DND-41 (cell line): ENCODE results near the gene TDRD7.

ENCODE experiments used
- ATAC-seq: fragments of 200-7000 bp; cut with Tn5 transposase; 3 replicates; pipeline ENCODE4 v1.9.1; 2021; ENCODE audit warnings: low read depth; ENCODE audit not compliant: insufficient read depth
- DNase-seq: peaks from one replicate; pipeline ENCODE4 v3.0.0-alpha.2; 2020
- H2AFZ ChIP-seq: 2 replicates; pipeline ENCODE4 v1.6.0; 2012; ENCODE audit warnings: low read depth, low read length
- H3K27ac ChIP-seq: 2 replicates; pipeline ENCODE4 v1.5.1; 2012; ENCODE audit warnings: low read length, inconsistent platforms
- H3K27me3 ChIP-seq: fragments of 200-600 bp; sonication (generic); 2 replicates; pipeline ENCODE4 v1.6.0; 2012; ENCODE audit warnings: low read length, mild to moderate bottlenecking, inconsistent platforms; ENCODE audit not compliant: insufficient read depth, poor library complexity
- H3K36me3 ChIP-seq: 2 replicates; pipeline ENCODE4 v1.5.1; 2012; ENCODE audit warnings: low read length, inconsistent platforms; ENCODE audit not compliant: insufficient read depth
- H3K4me1 ChIP-seq: 2 replicates; pipeline ENCODE4 v1.5.1; 2012; ENCODE audit warnings: mild to moderate bottlenecking, low read length; ENCODE audit not compliant: insufficient read depth
- H3K4me2 ChIP-seq: 2 replicates; pipeline ENCODE4 v1.6.0; 2012; ENCODE audit warnings: mild to moderate bottlenecking, moderate library complexity, low read length, inconsistent platforms; ENCODE audit not compliant: insufficient read depth
- H3K4me3 ChIP-seq, 2 experiments: fragments of 200-600 bp in 1 of 2; shearing (Covaris generic) in 1 of 2; 2 replicates each; pipeline ENCODE4 v1.5.1; 2012 to 2016; ENCODE audit warnings: inconsistent platforms in 2 of 2, low read length in 2 of 2, mild to moderate bottlenecking in 2 of 2, low read depth in 1 of 2, moderate library complexity in 1 of 2
- H3K79me2 ChIP-seq: 2 replicates; pipeline ENCODE4 v1.6.0; 2012; ENCODE audit warnings: low read length, inconsistent platforms; ENCODE audit not compliant: insufficient read depth
- H3K9ac ChIP-seq: 2 replicates; pipeline ENCODE4 v1.6.0; 2012; ENCODE audit warnings: low read depth, mild to moderate bottlenecking, inconsistent platforms, low read length, moderate library complexity
- H3K9me3 ChIP-seq: 2 replicates; pipeline ENCODE4 v1.5.1; 2012; ENCODE audit warnings: low read length, moderate library complexity, mild to moderate bottlenecking, inconsistent platforms; ENCODE audit not compliant: insufficient read depth, severe bottlenecking
- H4K20me1 ChIP-seq: 2 replicates; pipeline ENCODE4 v1.6.0; 2012; ENCODE audit warnings: low read length; ENCODE audit not compliant: insufficient read depth
- EZH2 ChIP-seq: IDR thresholded peaks from 3 replicates; pipeline ENCODE4 v1.6.1; 2012; ENCODE audit warnings: borderline replicate concordance, low read depth, mild to moderate bottlenecking, moderate library complexity, low read length, inconsistent platforms; ENCODE audit not compliant: severe bottlenecking
- TF ChIP-seq, protein P1 (sequence below): IDR thresholded peaks from 2 replicates; pipeline ENCODE4 v1.5.1; 2012; ENCODE audit warnings: borderline replicate concordance, low read length, moderate library complexity, mild to moderate bottlenecking; ENCODE audit not compliant: poor library complexity, severe bottlenecking; ENCODE audit errors: extremely low read depth

The TDRD7 gene

DNA sequence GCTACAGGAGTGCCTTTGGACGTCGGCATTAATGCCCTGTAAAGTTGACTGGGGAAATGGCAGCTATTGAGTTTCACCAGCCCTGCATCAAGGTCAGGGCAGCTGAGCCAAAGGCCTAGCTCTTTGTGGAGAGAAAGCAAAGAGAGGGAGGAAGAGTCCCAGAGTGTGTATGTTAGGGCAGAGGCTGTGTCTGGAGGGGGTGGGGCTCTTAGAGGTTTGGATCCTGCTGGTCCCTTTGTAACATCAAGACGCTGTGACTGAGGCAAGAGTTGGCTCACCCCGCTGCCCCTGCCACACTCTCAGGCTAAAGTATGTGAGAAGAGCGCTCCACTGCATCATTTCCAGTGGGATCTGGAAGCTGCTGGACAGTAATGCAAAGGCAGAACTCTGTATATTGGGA, 123.9 kb downstream of the TDRD7 start:
- ATAC-seq: no peak
- Histone ChIP-seq H3K36me3 (no peaks in the 10 kb centered on the region), H3K27me3 (peaks cover 16% of the 10 kb centered on the region), H3K9ac (no peak overlapping the region), H3K4me1 (no peaks in the 10 kb centered on the region), H3K9me3 (no peaks in the 10 kb centered on the region), H2AFZ (no peak overlapping the region), H3K27ac (no peak overlapping the region), H3K4me3 (no peak overlapping the region), H3K4me2 (no peak overlapping the region), H3K79me2 (no peaks in the 10 kb centered on the region), H4K20me1 (no peaks in the 10 kb centered on the region)
- no peak for DNase-seq
- no peak for TF ChIP-seq EZH2
- TF ChIP-seq, protein P1, sequence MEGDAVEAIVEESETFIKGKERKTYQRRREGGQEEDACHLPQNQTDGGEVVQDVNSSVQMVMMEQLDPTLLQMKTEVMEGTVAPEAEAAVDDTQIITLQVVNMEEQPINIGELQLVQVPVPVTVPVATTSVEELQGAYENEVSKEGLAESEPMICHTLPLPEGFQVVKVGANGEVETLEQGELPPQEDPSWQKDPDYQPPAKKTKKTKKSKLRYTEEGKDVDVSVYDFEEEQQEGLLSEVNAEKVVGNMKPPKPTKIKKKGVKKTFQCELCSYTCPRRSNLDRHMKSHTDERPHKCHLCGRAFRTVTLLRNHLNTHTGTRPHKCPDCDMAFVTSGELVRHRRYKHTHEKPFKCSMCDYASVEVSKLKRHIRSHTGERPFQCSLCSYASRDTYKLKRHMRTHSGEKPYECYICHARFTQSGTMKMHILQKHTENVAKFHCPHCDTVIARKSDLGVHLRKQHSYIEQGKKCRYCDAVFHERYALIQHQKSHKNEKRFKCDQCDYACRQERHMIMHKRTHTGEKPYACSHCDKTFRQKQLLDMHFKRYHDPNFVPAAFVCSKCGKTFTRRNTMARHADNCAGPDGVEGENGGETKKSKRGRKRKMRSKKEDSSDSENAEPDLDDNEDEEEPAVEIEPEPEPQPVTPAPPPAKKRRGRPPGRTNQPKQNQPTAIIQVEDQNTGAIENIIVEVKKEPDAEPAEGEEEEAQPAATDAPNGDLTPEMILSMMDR: no peak

DNA sequence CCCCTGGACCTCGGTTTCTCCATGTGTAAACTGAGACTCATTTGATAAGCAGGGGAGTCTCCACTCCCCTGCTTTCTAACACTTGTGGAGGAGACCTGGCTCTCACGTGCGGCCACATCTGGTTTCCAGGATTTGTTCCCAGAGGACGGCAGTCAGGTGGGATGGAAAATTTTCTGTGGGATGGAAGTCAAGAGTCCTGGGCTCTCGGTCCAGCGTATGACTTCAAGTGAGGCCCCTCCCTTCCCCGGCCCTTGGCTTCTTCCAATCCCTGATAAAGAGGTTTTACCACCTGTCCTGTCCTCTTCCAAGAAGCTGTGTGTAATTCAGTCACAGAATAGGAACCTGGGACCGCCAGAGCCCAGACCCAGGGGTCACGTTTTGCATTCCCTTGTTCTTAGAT, 124.6 kb downstream of the TDRD7 start:
- Histone ChIP-seq H4K20me1 (no peaks in the 10 kb centered on the region), H3K27me3 (peaks cover 16% of the 10 kb centered on the region), H2AFZ (no peak overlapping the region), H3K4me1 (no peaks in the 10 kb centered on the region), H3K4me2 (no peak overlapping the region), H3K79me2 (no peaks in the 10 kb centered on the region), H3K36me3 (no peaks in the 10 kb centered on the region), H3K4me3 (no peak overlapping the region), H3K9ac (no peak overlapping the region), H3K9me3 (no peaks in the 10 kb centered on the region), H3K27ac (no peak overlapping the region)
- DNase-seq: no peak
- no peak for ATAC-seq
- TF ChIP-seq EZH2: no peak
- TF ChIP-seq, protein P1: no peak

GRCh38 chr9:97543561-97543960, 131.7 kb downstream of the TDRD7 start:
- TF ChIP-seq EZH2: no peak
- TF ChIP-seq, protein P1: no peak
- no peak overlapping the region for H3K9ac ChIP-seq
- H3K4me1 ChIP-seq: no peaks in the 10 kb centered on the region
- no peaks in the 10 kb centered on the region for H3K27me3 ChIP-seq
- DNase-seq: no peak
- ATAC-seq: no peak
- no peaks in the 10 kb centered on the region for H3K9me3 ChIP-seq
- H4K20me1 ChIP-seq: no peaks in the 10 kb centered on the region
- no peaks in the 10 kb centered on the region for H3K36me3 ChIP-seq
- H3K79me2 ChIP-seq: no peaks in the 10 kb centered on the region
- no peak overlapping the region for H2AFZ ChIP-seq
- H3K27ac ChIP-seq: no peak overlapping the region
- H3K4me2 ChIP-seq: no peak overlapping the region
- no peak overlapping the region for H3K4me3 ChIP-seq

GRCh38 chr9:97545486-97545885, 133.6 kb downstream of the TDRD7 start:
- Histone ChIP-seq H3K9me3 (no peaks in the 10 kb centered on the region), H2AFZ (no peak overlapping the region), H3K4me3 (no peak overlapping the region), H3K4me2 (no peak overlapping the region), H3K27me3 (peaks cover 2% of the 10 kb centered on the region), H3K4me1 (no peaks in the 10 kb centered on the region), H3K36me3 (no peaks in the 10 kb centered on the region), H4K20me1 (no peaks in the 10 kb centered on the region), H3K27ac (no peak overlapping the region), H3K9ac (no peak overlapping the region), H3K79me2 (no peaks in the 10 kb centered on the region)
- no peak for TF ChIP-seq EZH2
- TF ChIP-seq, protein P1: no peak
- ATAC-seq (no peak), DNase-seq (no peak)
